Endothelial cell of umbilical vein (primary cell): ENCODE results near the gene RSPO1. TPM values are rescaled to one million over a fixed set of nuclear protein-coding genes. Genes with fewer than 3 reads are reported as not detected.

Experiments
- BruUV-seq: library from RNA; stranded (reverse); fragments of 400-500 nt; replicated peaks from 2 replicates; lab custom pipeline; 2021; lab: Mats Ljungman, UMichigan
- CTCF ChIA-PET: fragments of 300-600, 350-600 bp; sonication (Branson Sonifier 250); formaldehyde crosslinking; loops from one replicate; lab custom pipeline; 2021; ENCODE audit warnings: antibody characterized with exemption, inconsistent platforms; lab: Charles Lee
- POLR2A ChIA-PET: fragments of 300-600, 350-600 bp; sonication (Branson Sonifier 250); formaldehyde crosslinking; loops from one replicate; lab custom pipeline; 2021; ENCODE audit warnings: antibody characterized with exemption, inconsistent platforms; lab: Charles Lee
- DNase-seq: peaks from one replicate; pipeline ENCODE4 v3.0.0-alpha.2; 2011; ENCODE audit warnings: low read depth, low spot score
- FAIRE-seq: peaks from 2 replicates; lab custom pipeline; 2011; peaks lifted over from hg19 to GRCh38; lab: Jason Lieb, UNC
- H2AFZ ChIP-seq: 2 replicates; pipeline ENCODE4 v1.6.0; 2012; ENCODE audit warnings: low read depth, low read length, control low read depth, inconsistent platforms
- H3K27ac ChIP-seq: 2 replicates; pipeline ENCODE4 v1.5.1; 2011; ENCODE audit warnings: low read depth, mild to moderate bottlenecking, control low read depth, low read length, moderate library complexity; ENCODE audit not compliant: insufficient read depth
- H3K27me3 ChIP-seq, 2 experiments: 2 replicates each; pipeline versions ENCODE4 v1.6.0 to v1.6.1; 2011; ENCODE audit warnings: low read length in 2 of 2, mixed read lengths in 1 of 2; ENCODE audit not compliant: control insufficient read depth in 2 of 2, insufficient read depth in 2 of 2
- H3K36me3 ChIP-seq, 2 experiments: 2 replicates in 1 of 2; 3 replicates in 1 of 2; pipeline ENCODE4 v1.5.1; 2011; ENCODE audit warnings: low read length in 2 of 2, mild to moderate bottlenecking in 1 of 2, moderate library complexity in 1 of 2; ENCODE audit not compliant: control insufficient read depth in 2 of 2, insufficient read depth in 2 of 2; ENCODE audit errors: extremely low read depth in 1 of 2
- H3K4me1 ChIP-seq: 3 replicates; pipeline ENCODE4 v1.5.1; 2011; ENCODE audit warnings: mild to moderate bottlenecking, low read length; ENCODE audit not compliant: control insufficient read depth, insufficient read depth; ENCODE audit errors: extremely low read depth
- H3K4me2 ChIP-seq: 2 replicates; pipeline ENCODE4 v1.6.1; 2011; ENCODE audit warnings: low read length, control low read depth, mixed read lengths; ENCODE audit not compliant: insufficient read depth
- H3K4me3 ChIP-seq, 3 experiments: fragments of 200-600 bp in 1 of 3; sonication (generic), shearing (Covaris generic) in 1 of 3; replicated peaks in 1 of 3; 2 replicates each; pipeline ENCODE4 v1.5.1; 2011 to 2016; ENCODE audit warnings: control low read depth in 3 of 3, low read length in 3 of 3, mild to moderate bottlenecking in 2 of 3, inconsistent platforms in 1 of 3, low read depth in 1 of 3, moderate library complexity in 1 of 3; ENCODE audit not compliant: insufficient read depth in 1 of 3
- H3K79me2 ChIP-seq: 2 replicates; pipeline ENCODE4 v1.6.0; 2012; ENCODE audit warnings: low read length, inconsistent platforms; ENCODE audit not compliant: control insufficient read depth, insufficient read depth
- H3K9ac ChIP-seq: replicated peaks from 2 replicates; pipeline ENCODE3; 2011; ENCODE audit warnings: low read length, control low read depth; ENCODE audit not compliant: insufficient read depth; ENCODE audit errors: extremely low read depth
- H3K9me1 ChIP-seq: replicated peaks from 3 replicates; pipeline ENCODE4 v1.6.0; 2011; ENCODE audit warnings: mild to moderate bottlenecking, low read length; ENCODE audit not compliant: control insufficient read depth, insufficient read depth; ENCODE audit errors: extremely low read depth
- H3K9me3 ChIP-seq: replicated peaks from 2 replicates; pipeline ENCODE4 v1.5.1; 2012; ENCODE audit warnings: low read length, inconsistent platforms; ENCODE audit not compliant: control insufficient read depth, insufficient read depth
- H4K20me1 ChIP-seq: replicated peaks from 2 replicates; pipeline ENCODE3; 2011; ENCODE audit warnings: mild to moderate bottlenecking, low read length; ENCODE audit not compliant: control insufficient read depth, insufficient read depth; ENCODE audit errors: extremely low read depth
- CTCF ChIP-seq, 2 donors: IDR thresholded peaks; 1 replicate in 1 of 2; 2 replicates in 1 of 2; pipeline ENCODE4 v1.5.1; 2011; ENCODE audit warnings: low read length in 2 of 2, mild to moderate bottlenecking in 2 of 2, moderate library complexity in 2 of 2, control low read depth in 1 of 2, inconsistent platforms in 1 of 2, low read depth in 1 of 2; ENCODE audit not compliant: insufficient read depth in 1 of 2; ENCODE audit errors: extremely low read depth in 1 of 2
- EZH2 ChIP-seq: IDR thresholded peaks from 2 replicates; pipeline ENCODE4 v1.6.1; 2012; ENCODE audit warnings: borderline replicate concordance, low read depth, mild to moderate bottlenecking, moderate library complexity, low read length, inconsistent platforms; ENCODE audit not compliant: severe bottlenecking
- FOS ChIP-seq: IDR thresholded peaks from 2 replicates; pipeline ENCODE4 v1.6.1; 2011; ENCODE audit warnings: mild to moderate bottlenecking, low read length, moderate library complexity, borderline replicate concordance; ENCODE audit not compliant: insufficient read depth
- GATA2 ChIP-seq: IDR thresholded peaks from 2 replicates; pipeline ENCODE4 v1.7.0; 2011; ENCODE audit warnings: low read depth, mild to moderate bottlenecking, moderate library complexity, mixed read lengths, low read length; ENCODE audit not compliant: insufficient read length, insufficient read depth
- JUN ChIP-seq: IDR thresholded peaks from 2 replicates; pipeline ENCODE4 v1.6.1; 2011; ENCODE audit warnings: borderline replicate concordance, low read depth; ENCODE audit not compliant: insufficient read length, insufficient read depth
- MAX ChIP-seq: IDR thresholded peaks from 2 replicates; pipeline ENCODE4 v1.6.1; 2011; ENCODE audit not compliant: insufficient read depth, insufficient read length
- MYC ChIP-seq: IDR thresholded peaks from one replicate; pipeline ENCODE4 v1.6.1; 2011; ENCODE audit warnings: mild to moderate bottlenecking, low read depth, low read length
- POLR2A ChIP-seq: IDR thresholded peaks from 2 replicates; pipeline ENCODE4 v1.6.1; 2012; ENCODE audit warnings: low read depth, mild to moderate bottlenecking, control low read depth, low read length
- POLR2AphosphoS5 ChIP-seq: IDR thresholded peaks from 2 replicates; pipeline ENCODE4 v1.6.1; 2012; ENCODE audit warnings: low read depth, mild to moderate bottlenecking, control low read depth, low read length, moderate library complexity; ENCODE audit not compliant: insufficient read depth
- dilution Hi-C: fragments of 300-500 bp; cut with MboI; formaldehyde crosslinking; loops from one replicate; pipeline ENCODE4 v1.15.0; 2019; ENCODE audit warnings: low sequenced_read_pairs; ENCODE audit not compliant: extremely low pct_ligation_motif_present
- intact Hi-C: fragments of 100-400 bp; cut with micrococcal nuclease; formaldehyde crosslinking; loops from one replicate; pipeline ENCODE4 v1.10.0; 2022
- polyA plus RNA-seq, 4 experiments: library from polyadenylated mRNA; depleted of rRNA in 3 of 4; stranded (reverse) in 3 of 4; unstranded in 1 of 4; fragments of >200 nt; gene quantifications; 2 replicates each; pipeline versions ENCODE4 v1.2.1 to v1.2.3, GENCODE V29; 2011 to 2012; ENCODE audit warnings: missing spikeins in 1 of 4
- total RNA-seq: library from RNA; stranded (reverse); gene quantifications from 2 replicates; pipeline ENCODE4 v1.2.3, GENCODE V29; 2021

The RSPO1 gene
- total and polyA plus RNA-seq, 2 donors (not counting 3 experiments of a cell fraction or from before 2014, with no cell fraction given), result not detected

GRCh38 chr1:37614105-37614504 is 20.6 kb downstream of the RSPO1 start:
- H3K27me3 ChIP-seq, result peaks cover 10% of the 10 kb centered on the region in 2 experiments
- H3K9me3 ChIP-seq, result no peaks in the 10 kb centered on the region
- intact Hi-C loops (no loop called here), dilution Hi-C loops (no loop called here)
- H3K79me2 ChIP-seq, result no peaks in the 10 kb centered on the region
- H3K36me3 ChIP-seq, result no peaks in the 10 kb centered on the region
- POLR2A ChIA-PET, result no interaction called here
- TF ChIP-seq POLR2AphosphoS5 (no peak), POLR2A (no peak), GATA2 (no peak), JUN (no peak), CTCF (IDR thresholded peaks at IDR 0.05; ENCODE audit: extremely low read depth in 1 of 2, insufficient read depth in 1 of 2, low read depth in 1 of 2, low read length in 2 of 2) (no peak), EZH2 (no peak), MAX (no peak), MYC (no peak), FOS (no peak)
- H3K4me1 ChIP-seq, result no peaks in the 10 kb centered on the region
- H4K20me1 ChIP-seq, result no peaks in the 10 kb centered on the region
- CTCF ChIA-PET, result interaction anchor here (1.0 to 1.5 kb wide), 2 partner anchors 12 to 15 kb away, joined by 3 to 8 read pairs; no protein-coding TSS in a partner anchor
- H3K9ac ChIP-seq, result no peak overlapping the region
- H3K9me1 ChIP-seq, result no peaks in the 10 kb centered on the region
- FAIRE-seq, result no peak
- H2AFZ ChIP-seq, result no peak overlapping the region
- H3K27ac ChIP-seq, result no peak overlapping the region
- no peak overlapping the region for H3K4me3 ChIP-seq
- no TSS peak for BruUV-seq
- no peak overlapping the region for H3K4me2 ChIP-seq
- no peak for DNase-seq
